PC-9 (cell line): ENCODE data around the gene NFAM1. TPM values are rescaled to one million over a fixed set of nuclear protein-coding genes. Genes with fewer than 3 reads are reported as not detected.
A peak's percentile ranks its signal among the peaks of the same experiment; 100 is the strongest.

Experiments
- BruUV-seq: library from RNA; stranded (reverse); fragments of 400-500 nt; replicated peaks from 2 replicates; lab custom pipeline; 2021; lab: Mats Ljungman, UMichigan
- CTCF ChIA-PET: fragments of 300-600 bp; sonication (Branson Sonifier 250); formaldehyde crosslinking; loops from one replicate; lab custom pipeline; 2022; ENCODE audit warnings: antibody characterized with exemption; lab: Charles Lee
- POLR2A ChIA-PET: fragments of 300-600 bp; sonication (Branson Sonifier 250); formaldehyde crosslinking; loops from one replicate; lab custom pipeline; 2022; ENCODE audit warnings: antibody characterized with exemption; ENCODE audit not compliant: unreplicated experiment; lab: Charles Lee
- DNase-seq, 2 experiments: peaks; one replicate each; pipeline versions ENCODE4 v3.0.0 to v3.0.0-alpha.2; 2015 to 2022; ENCODE audit warnings: mixed read lengths in 1 of 2
- H2AFZ ChIP-seq: fragments of 200-600 bp; sonication (generic); 2 replicates; pipeline ENCODE4 v1.8.1; 2017; ENCODE audit warnings: antibody characterized with exemption
- H3F3A ChIP-seq: fragments of 200-600 bp; sonication (generic); 2 replicates; pipeline ENCODE4 v1.8.1; 2017; ENCODE audit warnings: antibody characterized with exemption, mild to moderate bottlenecking, low read depth; ENCODE audit not compliant: insufficient read depth
- H3K27ac ChIP-seq: fragments of 200-600 bp; sonication (generic); 2 replicates; pipeline ENCODE4 v1.6.1; 2016; ENCODE audit warnings: mixed run types
- H3K27me3 ChIP-seq: fragments of 200-600 bp; sonication (generic); 2 replicates; pipeline ENCODE4 v1.6.1; 2016; ENCODE audit warnings: low read depth, mixed run types; ENCODE audit not compliant: insufficient read depth
- H3K36me3 ChIP-seq: fragments of 200-600 bp; sonication (generic); 2 replicates; pipeline ENCODE4 v1.6.1; 2016; ENCODE audit warnings: low read depth, mixed run types
- H3K4me1 ChIP-seq: fragments of 200-600 bp; sonication (generic); replicated peaks from 2 replicates; pipeline ENCODE4 v1.6.1; 2016; ENCODE audit warnings: mixed run types; ENCODE audit not compliant: insufficient read depth
- H3K4me2 ChIP-seq: fragments of 200-600 bp; sonication (generic); 2 replicates; pipeline ENCODE4 v1.6.1; 2017; ENCODE audit warnings: mixed run types
- H3K4me3 ChIP-seq: fragments of 200-600 bp; sonication (generic); 2 replicates; pipeline ENCODE4 v1.6.1; 2016; ENCODE audit warnings: mixed run types
- H3K79me2 ChIP-seq: fragments of 200-600 bp; sonication (generic); 2 replicates; pipeline ENCODE4 v1.6.1; 2017; ENCODE audit warnings: low read depth, mixed run types
- H3K9me2 ChIP-seq: fragments of 200-600 bp; sonication (generic); 2 replicates; pipeline ENCODE4 v1.8.1; 2017; ENCODE audit warnings: mild to moderate bottlenecking; ENCODE audit not compliant: insufficient read depth
- H3K9me3 ChIP-seq: fragments of 200-600 bp; sonication (generic); 2 replicates; pipeline ENCODE4 v1.8.1; 2016; ENCODE audit warnings: low read depth; ENCODE audit not compliant: insufficient read depth
- H4K20me1 ChIP-seq: fragments of 200-600 bp; sonication (generic); 2 replicates; pipeline ENCODE4 v1.8.1; 2017; ENCODE audit not compliant: insufficient read depth
- EZH2 ChIP-seq: fragments of 200-600 bp; sonication (generic); IDR thresholded peaks from 2 replicates; pipeline ENCODE4 v1.8.0; 2017; ENCODE audit warnings: antibody characterized with exemption, low read depth
- intact Hi-C: fragments of 100-400 bp; cut with micrococcal nuclease; formaldehyde crosslinking; loops from one replicate; pipeline ENCODE4 v1.10.0; 2022; ENCODE audit not compliant: unreplicated experiment
- total RNA-seq: library from RNA; stranded (reverse); gene quantifications from 2 replicates; pipeline ENCODE4 v1.2.3, GENCODE V29; 2021
- TF ChIP-seq, protein P1 (sequence below): fragments of 200-600 bp; sonication (generic); conservative IDR thresholded peaks from 2 replicates; pipeline ENCODE4 v1.6.1; 2017; ENCODE audit warnings: mixed run types, antibody characterized with exemption, mild to moderate bottlenecking, moderate library complexity

Gene NFAM1
- total RNA-seq, 1 experiment from 2014 or later = not detected

GRCh38 chr22:42446151-42446550 is 13.9 kb upstream of the NFAM1 start:
- no peak overlapping the region for H3K27ac ChIP-seq
- no peaks in the 10 kb centered on the region for H3K9me3 ChIP-seq
- H3K4me3 ChIP-seq = no peak overlapping the region
- no peaks in the 10 kb centered on the region for H3K79me2 ChIP-seq
- CTCF ChIA-PET = interaction anchor here (1.1 kb wide), 1 partner anchor 28 kb away, joined by 4 read pairs; no protein-coding TSS in a partner anchor
- 0 out of 2 replicates have a peak, but pooled peaks cover 7% of the 10 kb centered on the region for H3K27me3 ChIP-seq
- TF ChIP-seq, protein P1, sequence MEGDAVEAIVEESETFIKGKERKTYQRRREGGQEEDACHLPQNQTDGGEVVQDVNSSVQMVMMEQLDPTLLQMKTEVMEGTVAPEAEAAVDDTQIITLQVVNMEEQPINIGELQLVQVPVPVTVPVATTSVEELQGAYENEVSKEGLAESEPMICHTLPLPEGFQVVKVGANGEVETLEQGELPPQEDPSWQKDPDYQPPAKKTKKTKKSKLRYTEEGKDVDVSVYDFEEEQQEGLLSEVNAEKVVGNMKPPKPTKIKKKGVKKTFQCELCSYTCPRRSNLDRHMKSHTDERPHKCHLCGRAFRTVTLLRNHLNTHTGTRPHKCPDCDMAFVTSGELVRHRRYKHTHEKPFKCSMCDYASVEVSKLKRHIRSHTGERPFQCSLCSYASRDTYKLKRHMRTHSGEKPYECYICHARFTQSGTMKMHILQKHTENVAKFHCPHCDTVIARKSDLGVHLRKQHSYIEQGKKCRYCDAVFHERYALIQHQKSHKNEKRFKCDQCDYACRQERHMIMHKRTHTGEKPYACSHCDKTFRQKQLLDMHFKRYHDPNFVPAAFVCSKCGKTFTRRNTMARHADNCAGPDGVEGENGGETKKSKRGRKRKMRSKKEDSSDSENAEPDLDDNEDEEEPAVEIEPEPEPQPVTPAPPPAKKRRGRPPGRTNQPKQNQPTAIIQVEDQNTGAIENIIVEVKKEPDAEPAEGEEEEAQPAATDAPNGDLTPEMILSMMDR = no peak
- no peak for TF ChIP-seq EZH2
- no peaks in the 10 kb centered on the region for H3K9me2 ChIP-seq
- H3K4me2 ChIP-seq = no peak overlapping the region
- H3K36me3 ChIP-seq = no peaks in the 10 kb centered on the region
- H3F3A ChIP-seq = 0 out of 2 replicates have a peak, but pooled peaks cover 5% of the 10 kb centered on the region
- peaks cover 11% of the 10 kb centered on the region; the same call in 1 of the 2 replicates for H3K4me1 ChIP-seq
- no peak overlapping the region for H2AFZ ChIP-seq
- no peak for DNase-seq
- no TSS peak for BruUV-seq
- no peaks in the 10 kb centered on the region for H4K20me1 ChIP-seq
- POLR2A ChIA-PET = interaction anchor here (0.5 kb wide), 1 partner anchor 329 kb away, joined by 4 read pairs; no protein-coding TSS in a partner anchor
- intact Hi-C loops = no loop called here

- peaks cover 21% of the 10 kb centered on the region; the same call in 1 of the 2 replicates for H3K4me1 ChIP-seq
- no peaks in the 10 kb centered on the region for H4K20me1 ChIP-seq
- H3K36me3 ChIP-seq = no peaks in the 10 kb centered on the region
- DNase-seq = peak; percentile 72 to 83
- peak overlapping the region; percentile 67 for H2AFZ ChIP-seq
- BruUV-seq = no TSS peak
- H3K9me2 ChIP-seq = no peaks in the 10 kb centered on the region
- no peaks in the 10 kb centered on the region for H3K9me3 ChIP-seq
- H3K4me2 ChIP-seq = peak overlapping the region; percentile 74
- peak overlapping the region; percentile 30; the same call in 1 of the 2 replicates for H3K4me3 ChIP-seq
- POLR2A ChIA-PET = interaction anchor here (0.6 to 0.7 kb wide), 2 partner anchors 102 to 498 kb away, joined by 3 to 5 read pairs; no protein-coding TSS in a partner anchor
- H3F3A ChIP-seq = peaks cover 17% of the 10 kb centered on the region
- no peaks in the 10 kb centered on the region for H3K79me2 ChIP-seq
- TF ChIP-seq, protein P1 = peak; percentile 83
- no peak for TF ChIP-seq EZH2
- 0 out of 2 replicates have a peak, but pooled peaks cover 7% of the 10 kb centered on the region for H3K27me3 ChIP-seq
- CTCF ChIA-PET = interaction anchor here (0.5 to 1.8 kb wide), 10 partner anchors 19 to 1552 kb away, joined by 3 to 18 read pairs (median 5); partner anchors contain the start of genes CENPM and NDUFA6
- no peak overlapping the region for H3K27ac ChIP-seq
- intact Hi-C loops = loop anchor here (2.0 kb wide), 1 partner anchor 353 kb away; the partner anchor contains the start of gene NDUFA6
Measured at GRCh38 chr22:42444077-42444904, 12.1 kb upstream of the NFAM1 start.
